ENCODE data around the gene SETD1B.
A peak's percentile ranks its signal among the peaks of the same experiment; 100 is the strongest.
"Not testable (repeated sequence)": the region's sequence is repeated elsewhere in the genome, so short reads cannot be mapped to it uniquely, and the experiment has no call there.

The SETD1B gene

GRCh38 chr12:121803861-121804416, at the start of gene SETD1B:
Gene SETD1B (plus strand): TSS chr12:121804009. CDS start chr12:121804738, 729 bp downstream.
- no peak for DNase-seq

GRCh38 chr12:121754836-121755235, 49.0 kb upstream of the SETD1B start:
- no peak for DNase-seq

GRCh38 chr12:121755591-121755990, 48.2 kb upstream of the SETD1B start:
- DNase-seq: no peak

DNA sequence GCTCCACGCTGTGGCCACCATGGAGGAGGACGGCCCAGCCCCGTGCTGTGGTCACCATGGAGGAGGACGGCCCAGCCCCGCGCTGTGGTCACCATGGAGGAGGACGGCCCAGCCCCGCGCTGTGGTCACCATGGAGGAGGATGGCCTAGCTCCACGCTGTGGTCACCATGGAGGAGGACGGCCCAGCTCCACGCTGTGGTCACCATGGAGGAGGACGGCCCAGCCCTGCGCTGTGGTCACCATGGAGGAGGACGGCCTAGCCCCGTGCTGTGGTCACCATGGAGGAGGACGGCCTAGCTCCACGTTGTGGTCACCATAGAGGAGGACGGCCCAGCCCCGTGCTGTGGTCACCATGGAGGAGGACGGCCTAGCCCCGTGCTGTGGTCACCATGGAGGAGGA, 45.3 kb upstream of the SETD1B start:
- DNase-seq: not testable (repeated sequence)

- DNase-seq: no peak
These were observed 41.5 kb upstream of the SETD1B start for GRCh38 chr12:121762269-121762668.

DNA sequence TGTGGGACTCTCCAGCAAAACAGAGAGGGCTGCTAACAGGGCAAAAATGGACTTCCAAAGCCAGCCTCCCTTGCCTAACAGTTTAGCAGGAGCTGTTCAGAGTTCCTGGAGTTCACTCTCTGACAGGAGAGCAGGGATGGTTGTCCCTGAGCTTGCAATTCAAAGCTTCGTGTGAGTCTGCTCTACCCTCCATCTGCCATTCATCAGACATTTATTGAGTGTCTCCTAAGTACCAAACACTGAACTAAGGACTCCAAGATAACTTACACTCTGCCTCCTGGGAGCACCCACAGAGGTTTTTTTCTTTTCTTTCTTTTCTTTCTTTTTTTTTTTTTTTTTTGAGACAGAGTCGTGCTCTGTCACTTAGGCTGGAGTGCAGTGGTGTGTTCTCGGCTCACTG, 39.0 kb upstream of the SETD1B start:
- no peak for DNase-seq

DNA sequence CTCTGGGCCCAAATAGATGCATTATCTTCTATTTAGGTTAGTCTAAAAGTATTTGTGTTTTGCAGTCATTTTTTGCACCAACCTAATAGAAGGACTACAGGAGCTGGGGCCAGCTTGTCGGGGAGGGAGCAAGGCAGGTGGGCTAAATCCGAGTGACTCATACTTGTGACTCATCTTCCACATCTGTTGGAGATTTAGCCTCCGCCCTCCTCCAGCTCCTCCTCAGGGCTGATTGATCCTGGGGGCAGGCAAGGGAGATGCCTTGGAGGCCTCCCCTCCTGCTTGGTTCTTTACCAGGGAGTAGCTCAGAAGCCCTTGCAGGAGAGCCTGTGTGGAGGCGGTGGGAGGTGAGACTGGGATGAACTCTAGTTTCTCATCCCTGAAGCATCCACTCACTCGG, 38.2 kb upstream of the SETD1B start:
- DNase-seq: no peak

- DNase-seq: no peak
These were observed 37.3 kb upstream of the SETD1B start for GRCh38 chr12:121766290-121767039.

GRCh38 chr12:121767525-121768016, 36.2 kb upstream of the SETD1B start:
- DNase-seq: peak; percentile 70

DNA sequence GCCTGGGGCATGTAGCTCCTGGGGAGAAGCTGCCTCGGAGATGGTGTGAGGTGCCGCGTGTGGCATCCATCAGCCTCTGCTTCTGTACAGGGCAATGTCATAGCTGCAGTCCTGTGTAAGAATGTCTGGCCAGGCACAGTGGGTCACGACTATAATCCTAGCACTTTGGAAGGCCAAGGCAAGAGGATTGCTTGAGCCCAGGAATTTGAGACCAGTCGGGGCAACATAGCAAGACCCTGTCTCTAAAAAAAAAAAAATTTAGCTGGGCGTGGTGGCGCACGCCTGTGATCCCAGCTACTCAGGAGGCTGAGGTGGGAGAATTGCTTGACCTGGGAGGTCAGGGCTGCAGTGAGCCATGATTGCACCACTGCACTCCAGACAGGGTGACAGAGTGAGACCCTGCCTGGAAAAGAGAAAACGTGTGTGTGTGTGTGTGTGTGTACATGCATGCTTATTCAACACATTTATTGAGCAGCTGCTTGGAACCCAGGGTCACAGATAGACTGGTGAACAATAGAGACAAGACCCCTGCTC, 34.4 kb upstream of the SETD1B start:
- no peak for DNase-seq

DNA sequence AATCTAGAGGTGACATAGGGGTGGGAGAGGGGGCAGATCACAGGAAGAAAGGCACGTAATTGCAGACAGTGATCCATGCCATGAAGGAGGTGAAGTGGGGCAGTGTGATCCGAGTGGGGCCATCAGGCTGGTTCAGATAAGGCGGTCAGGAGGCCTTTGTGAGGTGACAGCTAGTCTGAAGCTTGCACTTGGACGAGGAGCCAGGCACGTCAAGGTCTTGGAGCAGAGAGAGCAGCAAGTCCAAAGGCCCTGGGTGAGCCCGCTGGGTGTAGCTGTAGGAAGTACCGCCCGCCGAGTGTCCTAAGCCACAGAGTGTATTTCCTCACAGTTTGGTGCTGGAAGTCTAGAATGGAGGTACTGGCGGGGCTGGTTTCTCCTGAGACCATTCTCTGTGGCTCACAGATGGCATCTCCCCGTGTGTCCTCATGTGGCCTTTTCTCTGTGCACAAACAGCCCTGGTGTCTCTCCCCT, 33.9 kb upstream of the SETD1B start:
- DNase-seq: no peak

GRCh38 chr12:121770388-121770787, 33.4 kb upstream of the SETD1B start:
- no peak for DNase-seq

DNA sequence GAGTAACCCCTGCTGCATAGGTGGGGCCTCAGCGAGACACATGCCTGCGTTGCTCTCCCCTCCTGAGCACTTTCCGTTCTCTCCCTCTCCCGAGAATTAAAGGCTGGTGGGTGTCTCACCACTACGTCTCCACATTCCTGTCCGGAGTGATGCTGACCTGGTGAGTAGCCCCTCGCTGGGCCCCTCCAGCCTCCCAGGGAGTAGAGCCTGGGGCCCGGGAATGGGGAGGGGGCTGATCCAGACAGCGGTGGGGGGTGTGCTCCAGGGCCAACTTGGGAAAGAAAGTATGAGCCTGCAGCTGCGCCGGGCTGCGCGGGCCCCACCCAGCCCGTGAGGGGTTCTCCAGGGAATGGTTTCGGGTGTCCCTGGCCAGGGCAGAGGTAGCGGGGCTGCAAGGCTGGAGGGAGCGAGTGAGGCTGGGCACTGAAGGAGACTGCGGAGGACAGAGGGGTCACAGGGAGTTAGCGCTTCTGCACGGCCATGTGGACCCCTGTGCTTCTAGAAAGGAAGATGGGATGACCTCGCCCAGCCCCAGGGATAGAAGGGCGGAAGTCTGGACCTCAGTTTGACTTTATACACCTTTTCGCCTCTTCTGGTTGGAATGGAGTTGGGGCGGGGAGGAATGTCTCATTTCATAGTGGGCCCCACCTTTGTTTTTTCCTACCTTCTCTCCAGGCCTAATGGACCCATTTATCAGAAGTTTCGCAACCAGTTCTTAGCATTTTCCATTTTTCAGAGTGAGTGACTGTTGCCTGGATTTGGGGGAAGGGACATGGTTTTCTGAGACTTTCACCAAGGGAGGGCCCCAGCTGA, 32.8 kb upstream of the SETD1B start:
- no peak for DNase-seq

GRCh38 chr12:121773011-121773777, 30.6 kb upstream of the SETD1B start:
- peak; percentile 71 for DNase-seq

DNA sequence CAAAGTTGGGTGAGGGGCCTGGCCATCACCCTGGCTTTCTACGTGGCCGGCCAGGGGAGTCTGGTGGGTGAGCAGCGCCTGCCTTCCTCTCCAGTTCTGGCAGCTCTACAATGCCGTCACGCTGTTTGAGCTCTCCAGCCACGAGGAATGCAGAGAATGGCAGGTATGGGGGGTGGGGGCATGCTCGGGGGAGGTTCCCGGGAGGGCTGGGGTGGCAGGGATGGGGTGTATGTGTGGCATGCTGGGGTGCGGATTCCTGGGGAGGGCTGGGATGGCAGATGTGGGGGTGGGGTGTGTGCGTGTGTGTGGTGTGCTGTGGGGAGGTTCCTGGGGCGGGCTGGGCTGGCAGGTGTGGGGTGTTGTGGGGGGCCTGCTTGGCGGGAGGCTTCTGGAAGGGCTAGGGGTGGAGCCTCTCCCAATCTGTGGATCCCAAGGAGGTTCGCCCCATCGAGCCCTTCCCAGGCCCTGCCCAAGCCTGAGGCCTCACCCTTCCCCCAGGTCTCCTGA, 28.8 kb upstream of the SETD1B start:
- DNase-seq: no peak

GRCh38 chr12:121775501-121775900, 28.3 kb upstream of the SETD1B start:
- DNase-seq: no peak

- DNase-seq: peak; percentile 40
These were observed 27.4 kb upstream of the SETD1B start for GRCh38 chr12:121776190-121777098.

DNA sequence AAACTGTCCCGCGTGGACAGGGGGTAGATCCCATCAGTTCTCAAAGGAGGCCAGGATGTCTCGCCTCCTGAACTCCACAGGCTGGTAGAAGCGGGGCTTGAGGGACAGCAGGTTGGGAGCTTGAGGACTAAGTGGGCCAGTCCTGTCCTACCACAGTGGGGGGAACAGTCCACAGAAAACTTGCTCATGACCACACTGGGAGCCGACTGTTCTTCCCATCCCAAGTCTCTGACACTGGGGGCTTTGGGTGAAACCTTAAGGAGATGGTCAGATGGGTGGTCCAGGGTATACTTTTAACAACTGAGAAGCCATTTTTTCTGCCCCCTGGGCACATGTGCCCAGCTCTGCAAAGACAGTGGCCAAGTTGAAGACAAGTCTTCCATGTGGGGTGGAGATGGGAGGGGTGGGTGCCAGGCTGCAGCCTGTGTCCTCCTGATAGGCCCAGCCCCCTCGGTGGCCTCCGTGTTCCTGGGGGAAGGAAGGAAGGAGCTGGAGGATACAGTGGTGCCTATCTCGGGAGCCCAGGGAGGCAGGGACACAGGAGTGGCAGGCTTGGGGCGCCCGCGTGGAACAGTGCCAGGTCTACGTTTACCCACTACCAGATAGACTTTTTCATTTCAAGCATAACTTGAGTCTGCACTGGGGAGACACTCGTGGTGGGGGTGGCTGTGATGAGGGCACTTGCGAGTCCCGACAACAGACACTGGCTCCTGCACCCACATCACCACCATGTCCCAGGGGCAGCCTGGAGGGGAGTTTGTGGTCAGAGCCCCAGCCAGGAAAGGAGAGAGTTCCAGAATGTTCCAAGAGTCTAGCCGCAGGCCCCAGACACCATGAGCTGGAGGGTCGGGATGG, 25.0 kb upstream of the SETD1B start:
- DNase-seq: no peak

DNA sequence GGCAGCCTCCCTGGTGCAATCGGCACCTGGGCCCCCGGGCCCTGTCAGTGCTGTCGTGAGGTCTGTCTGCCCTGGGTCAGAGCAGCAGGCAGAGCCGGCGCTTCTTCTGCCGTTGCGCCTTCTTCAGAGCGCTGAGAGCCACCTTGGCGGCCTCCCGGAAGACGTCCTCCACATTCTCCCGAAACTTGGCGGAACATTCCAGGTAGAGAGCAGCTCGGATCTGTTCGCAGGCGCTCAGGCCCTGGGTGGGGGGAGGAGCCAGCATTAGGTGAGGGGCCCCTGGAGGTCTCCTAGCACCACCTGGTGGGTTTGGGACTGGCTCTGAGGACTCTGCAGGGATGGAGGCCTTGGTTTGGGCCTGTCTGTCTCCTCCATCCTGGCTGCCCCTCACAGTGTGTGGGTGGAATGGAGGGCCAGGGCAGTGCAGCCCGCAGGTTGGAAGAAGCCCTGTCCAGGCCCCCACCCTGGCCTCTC, 24.4 kb upstream of the SETD1B start:
- no peak for DNase-seq

- DNase-seq: no peak
These were observed 23.4 kb upstream of the SETD1B start for GRCh38 chr12:121780429-121780828.

All from NCI-H2107 (cell line).